PFSK-1 (cell line): ENCODE measurements around the gene ATG9A.

Experiments
- POLR2AphosphoS5 ChIP-seq: IDR thresholded peaks from 2 replicates; pipeline ENCODE4 v1.6.1; 2012; ENCODE audit warnings: low read depth, mild to moderate bottlenecking, control low read depth, low read length, moderate library complexity
- REST ChIP-seq, 2 experiments: IDR thresholded peaks; 2 replicates each; pipeline versions ENCODE4 v1.6.1 to v1.8.0; 2011 to 2012; ENCODE audit warnings: low read depth in 2 of 2, low read length in 2 of 2, control low read depth in 1 of 2, inconsistent platforms in 1 of 2, mild to moderate bottlenecking in 1 of 2, moderate library complexity in 1 of 2; ENCODE audit not compliant: insufficient read depth in 1 of 2
- SIN3A ChIP-seq: IDR thresholded peaks from 2 replicates; pipeline ENCODE4 v1.6.1; 2012; ENCODE audit warnings: mild to moderate bottlenecking, low read length, moderate library complexity, borderline replicate concordance; ENCODE audit not compliant: insufficient read depth
- TAF1 ChIP-seq: IDR thresholded peaks from 2 replicates; pipeline ENCODE4 v1.6.1; 2012; ENCODE audit warnings: low read length, control low read depth, borderline replicate concordance; ENCODE audit not compliant: insufficient read depth

- TF ChIP-seq SIN3A (no peak), POLR2AphosphoS5 (no peak), REST (IDR thresholded peaks at IDR 0.05; ENCODE audit: insufficient read depth in 1 of 2, low read depth in 2 of 2, low read length in 2 of 2) (no peak), TAF1 (no peak)
Measured at GRCh38 chr2:219175486-219175885, 54.0 kb downstream of the ATG9A start.
